K562 (cell line): ENCODE results near the gene SNX33.

Experiments
- CTCF ChIP-seq, 3 experiments: IDR thresholded peaks in 2 of 3; conservative IDR thresholded peaks in 1 of 3; 2 replicates each; pipeline ENCODE4 v1.5.1; 2011 to 2012; ENCODE audit warnings: low read length in 3 of 3, mild to moderate bottlenecking in 3 of 3, control low read depth in 2 of 3, improper control_type of control experiment in 1 of 3, inconsistent platforms in 1 of 3, low read depth in 1 of 3, mixed read lengths in 1 of 3, moderate library complexity in 1 of 3; ENCODE audit not compliant: insufficient read depth in 2 of 3
- E2F6 ChIP-seq, 2 experiments: IDR thresholded peaks; 2 replicates each; pipeline ENCODE4 v1.6.1; 2011; ENCODE audit warnings: borderline replicate concordance in 1 of 2, control low read depth in 1 of 2, low read depth in 1 of 2, low read length in 1 of 2, mild to moderate bottlenecking in 1 of 2, mixed read lengths in 1 of 2, moderate library complexity in 1 of 2; ENCODE audit not compliant: insufficient read depth in 1 of 2, insufficient read length in 1 of 2, poor library complexity in 1 of 2, severe bottlenecking in 1 of 2; ENCODE audit errors: extremely low read depth in 1 of 2
- EZH2 ChIP-seq: IDR thresholded peaks from 2 replicates; pipeline ENCODE4 v1.6.1; 2012; ENCODE audit warnings: low read depth, mild to moderate bottlenecking, inconsistent platforms, low read length, borderline replicate concordance
- KLF13 ChIP-seq: fragments of 450-650 bp; IDR thresholded peaks from 2 replicates; pipeline ENCODE4 v1.6.1; 2016; ENCODE audit warnings: missing genetic modification characterization, low read depth, mild to moderate bottlenecking, missing compliant biosample characterization, moderate library complexity, borderline replicate concordance
- MAX ChIP-seq: sonication (generic); formaldehyde crosslinking; IDR thresholded peaks from 2 replicates; pipeline ENCODE4 v1.9.0; 2022; ENCODE audit warnings: mild to moderate bottlenecking, missing genetic modification reagents
- RREB1 ChIP-seq: fragments of 250-450 bp; sonication (Bioruptor Pico); IDR thresholded peaks from 2 replicates; pipeline ENCODE4 v1.4.0; 2020
- TAF15 ChIP-seq: fragments of 200-400 bp; formaldehyde crosslinking; IDR thresholded peaks from 2 replicates; pipeline ENCODE4 v1.6.1; 2017; ENCODE audit warnings: mild to moderate bottlenecking, low read depth, low read length, moderate library complexity
- TARDBP ChIP-seq: fragments of 450-650 bp; IDR thresholded peaks from 2 replicates; pipeline ENCODE4 v1.6.1; 2016
- TEAD2 ChIP-seq: fragments of 450-650 bp; IDR thresholded peaks from 2 replicates; pipeline ENCODE4 v1.6.1; 2016; ENCODE audit warnings: missing genetic modification characterization, control low read depth, missing compliant biosample characterization

- TF ChIP-seq RREB1 (CRISPR knock-in tag) (no peak), TARDBP (no peak), EZH2 (no peak), CTCF (IDR thresholded peaks at IDR 0.05 in 2 of 3, conservative IDR thresholded peaks at IDR 0.05 in 1 of 3; ENCODE audit: insufficient read depth in 2 of 3, low read depth in 1 of 3, low read length in 3 of 3) (no peak), KLF13 (tag) (no peak), MAX (CRISPR knock-in tag) (0 out of 2 replicates have a peak, but pooled peaks have one; percentile 16), TAF15 (no peak), E2F6 (IDR thresholded peaks at IDR 0.05; ENCODE audit: borderline replicate concordance in 1 of 2, extremely low read depth in 1 of 2, insufficient read depth in 1 of 2, insufficient read length in 1 of 2, low read depth in 1 of 2, low read length in 1 of 2, poor library complexity in 1 of 2, severe bottlenecking in 1 of 2) (no peak), TEAD2 (no peak)
Measured at GRCh38 chr15:75675579-75676404, 28.1 kb downstream of the SNX33 start.
